NT2/D1 (cell line): ENCODE results near the gene HIPK2.

Experiments
- DNase-seq: peaks from one replicate; pipeline ENCODE4 v3.0.0-alpha.2; 2011; ENCODE audit warnings: low read depth, low spot score
- H3K27me3 ChIP-seq: 2 replicates; pipeline ENCODE4 v1.6.0; 2011; ENCODE audit warnings: mild to moderate bottlenecking; ENCODE audit not compliant: insufficient read length, insufficient read depth
- H3K36me3 ChIP-seq: 2 replicates; pipeline ENCODE4 v1.6.1; 2011; ENCODE audit warnings: mild to moderate bottlenecking, low read length, mixed read lengths; ENCODE audit not compliant: insufficient read depth, insufficient read length
- H3K4me1 ChIP-seq: 2 replicates; pipeline ENCODE4 v1.5.1; 2011; ENCODE audit not compliant: insufficient read depth, insufficient read length
- H3K4me3 ChIP-seq: 2 replicates; pipeline ENCODE4 v1.5.1; 2011; ENCODE audit warnings: low read depth; ENCODE audit not compliant: insufficient read length
- H3K9ac ChIP-seq: 2 replicates; pipeline ENCODE4 v1.6.0; 2011; ENCODE audit warnings: low read depth; ENCODE audit not compliant: insufficient read length
- H3K9me3 ChIP-seq: 2 replicates; pipeline ENCODE4 v1.5.1; 2011; ENCODE audit warnings: mild to moderate bottlenecking, low read length; ENCODE audit not compliant: insufficient read depth
- SUZ12 ChIP-seq: IDR thresholded peaks from 2 replicates; pipeline ENCODE4 v1.6.1; 2011; ENCODE audit not compliant: insufficient read length, insufficient read depth; ENCODE audit errors: extremely low read depth
- YY1 ChIP-seq: IDR thresholded peaks from 2 replicates; pipeline ENCODE4 v1.6.1; 2011; ENCODE audit not compliant: insufficient read length, insufficient read depth
- ZNF274 ChIP-seq: IDR thresholded peaks from 2 replicates; pipeline ENCODE4 v1.6.1; 2011; ENCODE audit warnings: mild to moderate bottlenecking, low read depth, low read length

The HIPK2 gene

GRCh38 chr7:139698844-139699243 lies 79.0 kb downstream of the HIPK2 start:
- Histone ChIP-seq H3K36me3 (no peaks in the 10 kb centered on the region), H3K4me3 (no peak overlapping the region), H3K27me3 (no peaks in the 10 kb centered on the region), H3K4me1 (peaks cover 18% of the 10 kb centered on the region), H3K9ac (no peak overlapping the region), H3K9me3 (no peaks in the 10 kb centered on the region)
- DNase-seq, result no peak
- TF ChIP-seq YY1 (no peak), SUZ12 (no peak), ZNF274 (no peak)

- TF ChIP-seq SUZ12, result no peak
- TF ChIP-seq ZNF274, result no peak
- TF ChIP-seq YY1, result no peak
- DNase-seq, result no peak
- H3K27me3 ChIP-seq, result no peaks in the 10 kb centered on the region
- H3K4me3 ChIP-seq, result no peak overlapping the region
- H3K36me3 ChIP-seq, result no peaks in the 10 kb centered on the region
- no peak overlapping the region for H3K9ac ChIP-seq
- peaks cover 18% of the 10 kb centered on the region for H3K4me1 ChIP-seq
- no peaks in the 10 kb centered on the region for H3K9me3 ChIP-seq
These were observed 79.5 kb downstream of the HIPK2 start for GRCh38 chr7:139698278-139698677.

GRCh38 chr7:139697056-139697455 lies 80.7 kb downstream of the HIPK2 start:
- H3K4me1 ChIP-seq, result peaks cover 16% of the 10 kb centered on the region
- DNase-seq, result no peak
- H3K27me3 ChIP-seq, result no peaks in the 10 kb centered on the region
- no peak overlapping the region for H3K9ac ChIP-seq
- no peaks in the 10 kb centered on the region for H3K9me3 ChIP-seq
- no peaks in the 10 kb centered on the region for H3K36me3 ChIP-seq
- TF ChIP-seq SUZ12 (no peak), ZNF274 (no peak), YY1 (no peak)
- H3K4me3 ChIP-seq, result no peak overlapping the region

GRCh38 chr7:139696552-139696951 lies 81.2 kb downstream of the HIPK2 start:
- H3K36me3 ChIP-seq, result no peaks in the 10 kb centered on the region
- DNase-seq, result no peak
- H3K9ac ChIP-seq, result no peak overlapping the region
- H3K4me3 ChIP-seq, result no peak overlapping the region
- no peaks in the 10 kb centered on the region for H3K27me3 ChIP-seq
- H3K9me3 ChIP-seq, result no peaks in the 10 kb centered on the region
- peaks cover 11% of the 10 kb centered on the region for H3K4me1 ChIP-seq
- TF ChIP-seq YY1, result no peak
- TF ChIP-seq ZNF274, result no peak
- no peak for TF ChIP-seq SUZ12

GRCh38 chr7:139695588-139695987 lies 82.2 kb downstream of the HIPK2 start:
- H3K9me3 ChIP-seq, result no peaks in the 10 kb centered on the region
- TF ChIP-seq ZNF274, result no peak
- TF ChIP-seq YY1, result no peak
- no peak for TF ChIP-seq SUZ12
- H3K4me3 ChIP-seq, result no peak overlapping the region
- H3K36me3 ChIP-seq, result no peaks in the 10 kb centered on the region
- DNase-seq, result no peak
- peaks cover 11% of the 10 kb centered on the region for H3K4me1 ChIP-seq
- H3K27me3 ChIP-seq, result no peaks in the 10 kb centered on the region
- no peak overlapping the region for H3K9ac ChIP-seq

GRCh38 chr7:139695051-139695450 lies 82.7 kb downstream of the HIPK2 start:
- Histone ChIP-seq H3K27me3 (no peaks in the 10 kb centered on the region), H3K9me3 (no peaks in the 10 kb centered on the region), H3K4me3 (no peak overlapping the region), H3K36me3 (no peaks in the 10 kb centered on the region), H3K9ac (no peak overlapping the region), H3K4me1 (peaks cover 9% of the 10 kb centered on the region)
- TF ChIP-seq YY1 (no peak), SUZ12 (no peak), ZNF274 (no peak)
- no peak for DNase-seq

- TF ChIP-seq ZNF274 (no peak), SUZ12 (no peak), YY1 (no peak)
- Histone ChIP-seq H3K27me3 (no peaks in the 10 kb centered on the region), H3K36me3 (no peaks in the 10 kb centered on the region), H3K9ac (no peak overlapping the region), H3K9me3 (no peaks in the 10 kb centered on the region), H3K4me3 (no peak overlapping the region), H3K4me1 (peaks cover 2% of the 10 kb centered on the region)
- no peak for DNase-seq
These were observed 83.5 kb downstream of the HIPK2 start for GRCh38 chr7:139694389-139694676.

- no peaks in the 10 kb centered on the region for H3K36me3 ChIP-seq
- TF ChIP-seq ZNF274, result no peak
- no peak for TF ChIP-seq YY1
- no peak for TF ChIP-seq SUZ12
- DNase-seq, result no peak
These were observed 84.0 kb downstream of the HIPK2 start for GRCh38 chr7:139693651-139694388.

More at GRCh38 chr7:139693651-139694388, 84.0 kb downstream of the HIPK2 start:
- H3K9me3 ChIP-seq, result no peaks in the 10 kb centered on the region
- H3K9ac ChIP-seq, result no peak overlapping the region
- H3K4me1 ChIP-seq, result no peaks in the 10 kb centered on the region
- H3K27me3 ChIP-seq, result no peaks in the 10 kb centered on the region
- H3K4me3 ChIP-seq, result no peak overlapping the region
